H9 (cell line): ENCODE results near the gene SLC16A6. TPM values are rescaled to one million over a fixed set of nuclear protein-coding genes. Genes with fewer than 3 reads are reported as not detected.

Experiments used
- DNase-seq: peaks from one replicate; pipeline ENCODE4 v3.0.0-alpha.2; 2017
- H2AFZ ChIP-seq: one replicate; pipeline ENCODE4 v1.6.1; 2013; ENCODE audit warnings: mild to moderate bottlenecking, low read length, control low read depth, moderate library complexity
- H2AK5ac ChIP-seq: 2 replicates; pipeline ENCODE4 v1.6.1; 2013; ENCODE audit warnings: low read length, control low read depth, mixed read lengths; ENCODE audit not compliant: insufficient read length
- H2BK120ac ChIP-seq: one replicate; pipeline ENCODE4 v1.6.1; 2013; ENCODE audit warnings: low read depth, mild to moderate bottlenecking, low read length, control low read depth, inconsistent platforms; ENCODE audit not compliant: poor library complexity, severe bottlenecking
- H2BK12ac ChIP-seq: 2 replicates; pipeline ENCODE4 v1.6.1; 2013; ENCODE audit warnings: low read length, control low read depth, mixed read lengths, low read depth; ENCODE audit not compliant: insufficient read length
- H2BK15ac ChIP-seq: 2 replicates; pipeline ENCODE4 v1.6.1; 2013; ENCODE audit warnings: low read depth, low read length, control low read depth
- H2BK20ac ChIP-seq: one replicate; pipeline ENCODE4 v1.6.1; 2013; ENCODE audit warnings: low read depth, mild to moderate bottlenecking, low read length, control low read depth, inconsistent platforms; ENCODE audit not compliant: poor library complexity, severe bottlenecking
- H2BK5ac ChIP-seq: 2 replicates; pipeline ENCODE4 v1.6.1; 2013; ENCODE audit warnings: low read length, control low read depth, mixed read lengths; ENCODE audit not compliant: insufficient read length
- H3K14ac ChIP-seq: 2 replicates; pipeline ENCODE4 v1.6.1; 2013; ENCODE audit warnings: low read length, control low read depth; ENCODE audit not compliant: insufficient read depth
- H3K18ac ChIP-seq: 2 replicates; pipeline ENCODE4 v1.6.1; 2013; ENCODE audit warnings: low read depth, mild to moderate bottlenecking, mixed read lengths, low read length, control low read depth; ENCODE audit not compliant: insufficient read length
- H3K23ac ChIP-seq: 2 replicates; pipeline ENCODE4 v1.6.1; 2013; ENCODE audit warnings: low read length, control low read depth, mixed read lengths, low read depth; ENCODE audit not compliant: insufficient read length
- H3K23me2 ChIP-seq: 2 replicates; pipeline ENCODE4 v1.6.1; 2013; ENCODE audit warnings: low read depth, mild to moderate bottlenecking, mixed read lengths, low read length, control low read depth; ENCODE audit not compliant: insufficient read length, poor library complexity, severe bottlenecking
- H3K27ac ChIP-seq: 2 replicates; pipeline ENCODE4 v1.5.1; 2013; ENCODE audit warnings: low read length, control low read depth, mixed read lengths, low read depth; ENCODE audit not compliant: insufficient read length
- H3K27me3 ChIP-seq: 2 replicates; pipeline ENCODE4 v1.6.1; 2013; ENCODE audit warnings: low read length, control low read depth, inconsistent platforms; ENCODE audit not compliant: insufficient read depth
- H3K4ac ChIP-seq: 2 replicates; pipeline ENCODE4 v1.6.1; 2013; ENCODE audit warnings: low read depth, mild to moderate bottlenecking, control low read depth, inconsistent platforms, low read length, moderate library complexity
- H3K4me1 ChIP-seq: 2 replicates; pipeline ENCODE4 v1.6.1; 2013; ENCODE audit warnings: low read length, control low read depth, inconsistent platforms; ENCODE audit not compliant: insufficient read depth
- H3K4me2 ChIP-seq: 2 replicates; pipeline ENCODE4 v1.6.1; 2013; ENCODE audit warnings: low read length, control low read depth, mixed read lengths; ENCODE audit not compliant: insufficient read length, insufficient read depth
- H3K56ac ChIP-seq: 2 replicates; pipeline ENCODE4 v1.6.1; 2013; ENCODE audit warnings: low read depth, mild to moderate bottlenecking, mixed read lengths, low read length, control low read depth; ENCODE audit not compliant: insufficient read length
- H3K79me1 ChIP-seq: 2 replicates; pipeline ENCODE4 v1.6.1; 2013; ENCODE audit warnings: low read depth, mild to moderate bottlenecking, moderate library complexity, low read length, control low read depth, inconsistent platforms; ENCODE audit not compliant: insufficient read depth, poor library complexity, severe bottlenecking
- H3K79me2 ChIP-seq: 2 replicates; pipeline ENCODE4 v1.6.1; 2013; ENCODE audit warnings: low read length, control low read depth, inconsistent platforms; ENCODE audit not compliant: insufficient read depth
- H3K9ac ChIP-seq: 2 replicates; pipeline ENCODE4 v1.6.1; 2013; ENCODE audit warnings: low read length, control low read depth, mixed read lengths; ENCODE audit not compliant: insufficient read length; ENCODE audit errors: extremely low read depth
- H3K9me3 ChIP-seq: one replicate; pipeline ENCODE4 v1.6.1; 2013; ENCODE audit warnings: low read depth, low read length, inconsistent platforms; ENCODE audit not compliant: control insufficient read depth
- H3T11ph ChIP-seq: one replicate; pipeline ENCODE4 v1.6.1; 2013; ENCODE audit warnings: mild to moderate bottlenecking, low read length, control low read depth, inconsistent platforms
- H4K20me1 ChIP-seq: one replicate; pipeline ENCODE4 v1.6.1; 2013; ENCODE audit not compliant: control insufficient read depth, insufficient read length, insufficient read depth
- H4K5ac ChIP-seq: 2 replicates; pipeline ENCODE4 v1.6.1; 2013; ENCODE audit warnings: low read depth, mild to moderate bottlenecking, mixed read lengths, low read length, control low read depth; ENCODE audit not compliant: insufficient read length
- H4K8ac ChIP-seq: replicated peaks from 2 replicates; pipeline ENCODE4 v1.6.1; 2013; ENCODE audit warnings: low read length, control low read depth, mixed read lengths, low read depth; ENCODE audit not compliant: insufficient read length
- H4K91ac ChIP-seq: 2 replicates; pipeline ENCODE4 v1.6.1; 2013; ENCODE audit warnings: low read depth, mild to moderate bottlenecking, moderate library complexity, mixed read lengths, low read length, control low read depth; ENCODE audit not compliant: insufficient read length
- H3K27ac Mint-ChIP-seq, 3 experiments: 2 replicates in 2 of 3; 3 replicates in 1 of 3; pipeline ENCODE4 v1.8.0; 2020 to 2021; ENCODE audit warnings: mixed read lengths in 3 of 3, mild to moderate bottlenecking in 1 of 3, moderate library complexity in 1 of 3
- H3K27me3 Mint-ChIP-seq: 2 replicates; pipeline ENCODE4 v1.8.0; 2021; ENCODE audit warnings: low read depth, mild to moderate bottlenecking, moderate library complexity, mixed read lengths
- H3K36me3 Mint-ChIP-seq, 3 experiments: 2 replicates in 2 of 3; 3 replicates in 1 of 3; pipeline ENCODE4 v1.8.0; 2020 to 2021; ENCODE audit warnings: low read depth in 3 of 3, mixed read lengths in 3 of 3; ENCODE audit not compliant: insufficient read depth in 1 of 3
- H3K4me1 Mint-ChIP-seq, 2 experiments: 2 replicates each; pipeline ENCODE4 v1.8.0; 2020; ENCODE audit warnings: mixed read lengths in 2 of 2
- H3K4me3 Mint-ChIP-seq, 2 experiments: 2 replicates in 1 of 2; 3 replicates in 1 of 2; pipeline ENCODE4 v1.8.0; 2020 to 2021; ENCODE audit warnings: mild to moderate bottlenecking in 2 of 2, mixed read lengths in 2 of 2, moderate library complexity in 1 of 2
- H3K9me3 Mint-ChIP-seq, 2 experiments: 2 replicates in 1 of 2; 3 replicates in 1 of 2; pipeline ENCODE4 v1.8.0; 2020; ENCODE audit warnings: mild to moderate bottlenecking in 2 of 2, mixed read lengths in 2 of 2, moderate library complexity in 1 of 2
- WGBS: extraction: QIAGEN DNeasy Blood & Tissue Kit; methylation state at CpG from one replicate; pipeline ENCODE4 v1.1.7; 2013; ENCODE audit warnings: missing lambda C conversion rate, low lambda C conversion rate, mixed read lengths; ENCODE audit not compliant: insufficient read length; ENCODE audit errors: extremely low coverage; 5-methylcytosine and 5-hydroxymethylcytosine counted together
- total RNA-seq: library from RNA; stranded (reverse); gene quantifications from 2 replicates; pipeline ENCODE4 v1.2.1, GENCODE V29; 2021
- TF ChIP-seq, protein P1 (sequence below): fragments of 200-600 bp; sonication (generic); conservative IDR thresholded peaks from 3 replicates; pipeline ENCODE4 v1.8.0; 2021; ENCODE audit warnings: antibody characterized with exemption, mild to moderate bottlenecking

The SLC16A6 gene
- total RNA-seq, 1 experiment from 2014 or later, result 0.33 TPM

DNA sequence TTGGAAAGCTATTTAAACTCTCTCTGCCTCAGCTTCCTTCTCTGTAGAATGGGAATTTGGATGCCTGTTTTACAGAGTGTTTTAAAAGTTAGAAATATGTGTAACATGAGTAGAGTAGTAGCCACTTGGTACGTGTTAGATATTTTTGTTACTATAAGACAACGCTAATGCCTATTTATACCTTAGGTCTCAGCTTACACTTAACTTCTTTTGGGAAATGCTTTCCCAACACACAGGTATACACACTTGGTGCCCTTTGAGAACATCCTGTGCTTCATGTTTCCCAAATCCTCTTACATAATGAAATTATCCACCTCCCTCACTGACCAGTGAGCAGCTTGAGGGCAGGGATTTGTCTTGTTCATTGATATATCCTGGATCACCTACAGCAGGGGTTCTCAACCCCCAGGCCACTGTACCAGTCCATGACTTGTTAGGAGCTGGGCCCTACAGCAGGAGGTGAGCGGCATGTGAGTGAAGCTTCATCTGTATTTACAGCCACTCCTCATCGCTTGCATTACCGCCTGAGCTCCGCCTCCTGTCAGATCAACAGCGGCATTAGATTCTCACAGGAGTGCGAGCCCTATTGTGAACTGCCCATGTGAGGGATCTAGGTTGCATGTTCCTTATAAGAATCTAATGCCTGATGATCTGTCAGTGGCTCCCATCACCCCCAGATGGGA, 33.9 kb upstream of the SLC16A6 start:
- Histone ChIP-seq H3K14ac (no peak overlapping the region), H3K4me2 (no peak overlapping the region), H2BK120ac (no peak overlapping the region), H3K9me3 (no peaks in the 10 kb centered on the region), H3T11ph (no peak overlapping the region), H2BK5ac (no peak overlapping the region), H2BK12ac (no peak overlapping the region), H4K5ac (no peak overlapping the region), H3K23me2 (no peaks in the 10 kb centered on the region), H2BK15ac (no peak overlapping the region), H4K8ac (no peak overlapping the region), H3K4ac (no peak overlapping the region), H3K18ac (no peak overlapping the region), H2AK5ac (no peak overlapping the region), H3K56ac (no peak overlapping the region), H4K20me1 (no peaks in the 10 kb centered on the region), H4K91ac (no peak overlapping the region), H3K4me1 (no peaks in the 10 kb centered on the region), H3K23ac (no peak overlapping the region), H3K79me1 (no peaks in the 10 kb centered on the region), H2AFZ (no peak overlapping the region), H3K9ac (no peak overlapping the region), H3K27ac (no peak overlapping the region), H2BK20ac (no peak overlapping the region), H3K79me2 (no peaks in the 10 kb centered on the region), H3K27me3 (no peaks in the 10 kb centered on the region)
- Mint-ChIP-seq H3K4me3 (no peak overlapping the region), H3K27me3 (no peaks in the 10 kb centered on the region), H3K4me1 (peaks cover 13 to 19% of the 10 kb centered on the region in 2 experiments), H3K9me3 (peaks cover 0 to 4% of the 10 kb centered on the region in 2 experiments; a peak in 3 of 5 replicates), H3K36me3 (peaks cover 0 to 2% (median 0%) of the 10 kb centered on the region in 3 experiments; a peak in 1 of 7 replicates), H3K27ac (no peak overlapping the region)
- TF ChIP-seq, protein P1, sequence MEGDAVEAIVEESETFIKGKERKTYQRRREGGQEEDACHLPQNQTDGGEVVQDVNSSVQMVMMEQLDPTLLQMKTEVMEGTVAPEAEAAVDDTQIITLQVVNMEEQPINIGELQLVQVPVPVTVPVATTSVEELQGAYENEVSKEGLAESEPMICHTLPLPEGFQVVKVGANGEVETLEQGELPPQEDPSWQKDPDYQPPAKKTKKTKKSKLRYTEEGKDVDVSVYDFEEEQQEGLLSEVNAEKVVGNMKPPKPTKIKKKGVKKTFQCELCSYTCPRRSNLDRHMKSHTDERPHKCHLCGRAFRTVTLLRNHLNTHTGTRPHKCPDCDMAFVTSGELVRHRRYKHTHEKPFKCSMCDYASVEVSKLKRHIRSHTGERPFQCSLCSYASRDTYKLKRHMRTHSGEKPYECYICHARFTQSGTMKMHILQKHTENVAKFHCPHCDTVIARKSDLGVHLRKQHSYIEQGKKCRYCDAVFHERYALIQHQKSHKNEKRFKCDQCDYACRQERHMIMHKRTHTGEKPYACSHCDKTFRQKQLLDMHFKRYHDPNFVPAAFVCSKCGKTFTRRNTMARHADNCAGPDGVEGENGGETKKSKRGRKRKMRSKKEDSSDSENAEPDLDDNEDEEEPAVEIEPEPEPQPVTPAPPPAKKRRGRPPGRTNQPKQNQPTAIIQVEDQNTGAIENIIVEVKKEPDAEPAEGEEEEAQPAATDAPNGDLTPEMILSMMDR, result no peak
- WGBS, result no CpG with 5 or more reads among the region's 8 CpGs
- no peak for DNase-seq
